AG09309 (cell line): ENCODE results near the gene MTCH1.

Experiments used
- DNase-seq: peaks from one replicate; pipeline ENCODE4 v3.0.0-alpha.2; 2010; ENCODE audit warnings: low read depth
- H3K4me3 ChIP-seq: 2 replicates; pipeline ENCODE4 v1.5.1; 2011; ENCODE audit warnings: mild to moderate bottlenecking, low read depth, low read length, moderate library complexity; ENCODE audit not compliant: control insufficient read depth
- CTCF ChIP-seq: IDR thresholded peaks from 2 replicates; pipeline ENCODE4 v1.5.1; 2011; ENCODE audit warnings: mild to moderate bottlenecking, low read depth, low read length, inconsistent platforms; ENCODE audit not compliant: insufficient read depth, control insufficient read depth; ENCODE audit errors: missing control alignments

Gene MTCH1

GRCh38 chr6:36957773-36958271, 28.2 kb downstream of the MTCH1 start:
- TF ChIP-seq CTCF = no peak
- no peak for DNase-seq
- no peak overlapping the region for H3K4me3 ChIP-seq

GRCh38 chr6:36956446-36956820, 29.6 kb downstream of the MTCH1 start:
- DNase-seq = no peak
- no peak for TF ChIP-seq CTCF
- no peak overlapping the region for H3K4me3 ChIP-seq

GRCh38 chr6:36955671-36956445, 30.1 kb downstream of the MTCH1 start:
- H3K4me3 ChIP-seq = no peak overlapping the region
- TF ChIP-seq CTCF = no peak
- DNase-seq = no peak

GRCh38 chr6:36955136-36955535, 30.9 kb downstream of the MTCH1 start:
- DNase-seq = no peak
- no peak overlapping the region for H3K4me3 ChIP-seq
- TF ChIP-seq CTCF = no peak

GRCh38 chr6:36954262-36954931, 31.6 kb downstream of the MTCH1 start, which contains the start of gene PI16:
PI16 (plus strand) TSS chr6:36954738; CDS start chr6:36954761, 23 bp downstream.
- no peak for TF ChIP-seq CTCF
- DNase-seq = no peak
- H3K4me3 ChIP-seq = no peak within 1 kb of the TSS

GRCh38 chr6:36953931-36954261, 32.1 kb downstream of the MTCH1 start:
- TF ChIP-seq CTCF = no peak
- DNase-seq = no peak
- no peak overlapping the region for H3K4me3 ChIP-seq
